HG03196 (cell line): ENCODE data around the gene LANCL1.
"Not testable (repeated sequence)": the region's sequence is repeated elsewhere in the genome, so short reads cannot be mapped to it uniquely, and the experiment has no call there.

ENCODE experiments used
- ATAC-seq: cut with Tn5 transposase; IDR thresholded peaks from one replicate; pipeline ENCODE4 v1.9.1; 2021; ENCODE audit not compliant: unreplicated experiment

Gene LANCL1

DNA sequence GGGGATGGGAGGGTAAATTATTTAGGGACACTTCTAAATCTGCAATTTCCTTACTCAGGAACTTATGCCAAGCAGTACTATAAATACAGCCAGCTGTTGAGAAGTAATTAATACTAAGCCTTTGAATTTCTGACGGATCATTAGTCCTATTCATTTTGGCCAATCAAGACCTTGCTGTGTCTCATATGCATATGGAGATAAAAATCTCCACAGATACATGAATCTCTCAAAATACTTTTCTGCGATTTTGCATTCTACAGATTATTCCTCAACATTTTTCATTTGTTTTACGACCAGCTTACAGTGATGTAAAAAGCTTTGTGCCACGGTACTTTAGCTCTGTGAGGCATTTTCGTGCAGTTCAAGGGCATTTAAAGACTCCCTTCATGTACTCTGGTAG is 16.7 kb downstream of the LANCL1 start:
- ATAC-seq, result peak; percentile 8

DNA sequence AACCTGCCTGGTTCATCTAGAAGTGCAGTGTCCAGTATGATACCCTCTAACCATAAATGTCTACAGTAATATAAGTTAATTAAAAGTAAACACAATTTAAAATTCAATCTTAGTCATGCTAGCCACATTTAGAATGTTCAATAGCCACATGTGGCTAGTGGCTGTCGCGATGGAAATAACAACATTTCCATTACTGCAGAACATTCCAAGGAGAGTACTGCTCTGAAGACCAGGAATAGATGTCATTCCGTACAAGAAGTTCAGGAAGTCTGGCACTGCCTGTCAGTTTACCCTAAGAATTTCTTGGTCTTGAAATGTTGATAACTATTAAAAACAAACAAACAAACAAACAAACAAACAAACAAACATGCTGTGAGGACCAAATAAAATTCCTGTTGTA is 17.2 kb downstream of the LANCL1 start:
- no peak for ATAC-seq

DNA sequence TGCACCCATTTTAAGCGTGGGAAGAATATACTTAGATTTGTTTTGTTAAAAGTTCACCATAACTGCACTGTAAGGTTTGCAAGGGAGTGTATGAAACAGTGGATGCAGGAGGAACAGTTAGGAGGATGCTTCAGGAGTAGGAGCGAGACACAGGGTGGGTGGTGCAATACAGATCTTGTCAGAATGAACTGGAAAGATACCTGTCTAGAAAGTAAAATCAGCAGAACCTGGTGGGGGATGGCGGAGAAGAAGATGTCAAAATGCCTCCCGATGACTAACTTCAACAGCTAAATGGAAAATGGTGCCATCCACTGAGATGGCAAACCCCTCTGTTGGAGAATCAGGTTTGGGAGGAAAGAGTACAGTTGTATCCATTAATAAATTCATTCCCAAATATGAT is 18.2 kb downstream of the LANCL1 start:
- ATAC-seq, result no peak

- no peak for ATAC-seq
Observed at GRCh38 chr2:210456571-210456970, 20.0 kb downstream of the LANCL1 start.

DNA sequence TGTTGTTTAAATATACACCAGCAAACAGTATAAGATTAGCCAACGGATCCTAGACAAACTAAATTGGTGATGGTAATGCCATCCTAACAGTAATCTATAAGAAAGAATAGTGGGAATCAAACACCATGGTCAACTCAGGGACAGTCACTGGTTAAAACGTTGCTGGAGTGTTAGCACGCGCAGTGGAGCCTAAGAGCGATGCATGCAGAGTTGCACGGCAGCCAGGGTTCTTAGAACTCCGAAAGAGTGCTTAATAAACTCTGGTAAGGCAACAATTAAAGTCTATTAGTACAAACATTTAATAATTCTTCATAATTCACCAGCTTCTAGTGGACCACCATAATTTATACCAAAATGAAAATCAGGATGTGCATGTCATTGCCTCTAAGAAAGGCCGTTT is 22.2 kb downstream of the LANCL1 start:
- no peak for ATAC-seq

DNA sequence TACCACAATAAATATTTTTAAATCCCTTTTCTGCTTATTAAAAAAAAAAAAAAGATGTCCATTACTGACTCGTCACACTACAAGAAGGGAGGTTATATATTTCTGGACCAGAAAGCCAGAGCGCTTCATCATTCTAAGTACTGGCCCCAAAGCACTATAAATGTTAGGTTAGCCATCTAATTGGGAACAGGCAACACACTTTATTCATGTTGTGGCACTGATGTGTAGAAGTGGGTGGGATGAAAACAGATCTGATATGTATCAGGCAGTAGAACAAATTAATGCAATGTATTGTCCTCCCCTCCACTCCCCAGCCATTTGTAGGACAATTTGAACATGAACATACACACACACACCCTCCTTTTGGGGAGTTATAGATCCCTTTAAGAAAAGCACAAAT is 24.4 kb downstream of the LANCL1 start:
- ATAC-seq, result no peak

DNA sequence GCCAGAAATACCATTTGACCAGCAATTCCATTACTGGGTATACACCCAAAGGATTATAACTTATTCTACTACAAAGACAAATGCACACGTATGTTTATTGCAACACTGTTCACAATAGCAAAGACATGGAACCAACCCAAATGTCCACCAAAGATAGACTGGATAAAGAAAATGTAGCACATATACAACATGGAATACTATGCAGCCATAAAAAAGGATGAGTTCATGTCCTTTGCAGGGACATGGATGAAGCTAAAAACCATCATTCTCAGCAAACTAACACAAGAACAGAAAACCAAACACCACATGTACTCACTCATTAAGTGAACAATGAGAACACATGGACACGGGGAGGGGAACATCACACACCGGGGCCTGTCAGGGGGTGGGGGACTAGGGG is 25.6 kb downstream of the LANCL1 start:
- ATAC-seq, result not testable (repeated sequence)

DNA sequence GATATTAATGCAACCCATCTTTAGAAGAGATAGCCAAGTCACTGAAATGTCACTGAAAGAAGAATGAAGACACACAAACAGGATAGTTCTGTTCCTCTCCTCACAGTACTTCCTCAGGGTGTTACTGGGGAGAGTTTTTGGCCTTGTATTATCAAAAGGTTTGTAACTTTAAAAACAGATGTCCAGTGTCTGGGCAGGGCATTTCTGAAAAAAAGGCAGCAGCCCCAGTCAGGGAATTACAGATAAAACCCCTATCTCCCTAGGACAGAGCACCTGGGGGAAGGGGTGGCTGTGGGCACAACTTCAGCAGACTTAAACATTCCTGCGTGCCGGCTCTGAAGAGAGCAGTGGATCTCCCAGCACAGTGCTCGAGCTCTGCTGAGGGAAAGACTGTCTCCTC is 30.8 kb downstream of the LANCL1 start:
- ATAC-seq, result no peak

- no peak for ATAC-seq
Observed at GRCh38 chr2:210445116-210445707, 31.3 kb downstream of the LANCL1 start.

DNA sequence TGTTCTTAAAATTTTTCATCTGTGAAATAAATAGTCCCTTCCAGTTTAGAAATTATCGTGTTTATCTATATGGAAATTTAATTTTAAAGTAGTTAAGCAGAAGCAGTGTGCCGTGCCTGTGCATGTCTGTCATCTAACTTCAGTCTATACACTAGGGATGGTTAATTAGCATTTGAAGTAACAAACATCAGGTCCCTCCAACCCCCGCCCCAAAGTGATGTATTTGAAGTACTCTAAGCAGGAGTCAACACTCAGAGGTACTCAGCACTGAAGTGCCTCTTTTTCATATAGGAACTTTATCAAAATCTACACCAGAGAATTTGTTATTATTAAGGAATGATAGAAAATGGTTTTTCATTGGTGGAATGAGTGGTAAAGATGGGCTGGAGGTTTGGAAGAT is 33.0 kb downstream of the LANCL1 start:
- no peak for ATAC-seq

- no peak for ATAC-seq
Observed at GRCh38 chr2:210442878-210443277, 33.7 kb downstream of the LANCL1 start.

DNA sequence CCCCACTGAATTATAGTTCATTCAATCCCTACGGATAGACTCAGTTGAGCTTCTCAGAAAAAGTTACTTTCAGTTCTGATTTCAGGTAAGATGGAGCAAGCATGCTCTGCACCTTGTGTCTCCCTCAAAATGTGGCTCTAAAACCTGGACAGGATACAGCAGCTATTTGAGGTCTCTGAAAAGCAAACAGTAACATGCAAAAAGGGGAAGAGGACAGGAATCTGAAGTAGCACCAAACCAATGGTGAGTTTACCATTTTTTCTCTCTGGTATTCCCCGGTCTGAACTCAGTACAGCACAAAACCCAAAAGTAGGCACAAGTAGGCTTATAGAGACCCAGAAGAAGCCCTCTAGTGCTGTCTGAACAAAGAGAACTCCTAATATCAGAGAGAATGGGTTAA is 34.1 kb downstream of the LANCL1 start:
- no peak for ATAC-seq

DNA sequence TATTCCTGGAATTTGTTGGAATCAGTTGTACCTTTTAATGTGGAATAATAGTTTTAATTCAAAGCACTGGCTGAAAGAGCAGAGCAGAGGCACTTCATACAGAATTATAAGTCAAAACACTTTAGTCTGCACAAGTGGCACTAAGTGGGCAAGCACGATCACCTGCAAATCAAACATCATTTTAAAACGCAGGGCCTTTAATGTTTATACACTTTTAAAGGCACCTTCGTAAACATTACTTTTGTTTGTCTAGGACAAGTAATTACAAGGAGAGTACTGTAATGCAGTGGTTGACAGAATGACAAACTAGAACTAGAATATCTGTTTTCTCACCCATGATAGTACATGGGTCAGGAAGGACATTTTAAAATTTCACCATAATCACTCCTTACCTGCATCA is 36.4 kb downstream of the LANCL1 start:
- no peak for ATAC-seq

- ATAC-seq, result no peak
Observed at GRCh38 chr2:210435439-210435838, 41.1 kb downstream of the LANCL1 start.

DNA sequence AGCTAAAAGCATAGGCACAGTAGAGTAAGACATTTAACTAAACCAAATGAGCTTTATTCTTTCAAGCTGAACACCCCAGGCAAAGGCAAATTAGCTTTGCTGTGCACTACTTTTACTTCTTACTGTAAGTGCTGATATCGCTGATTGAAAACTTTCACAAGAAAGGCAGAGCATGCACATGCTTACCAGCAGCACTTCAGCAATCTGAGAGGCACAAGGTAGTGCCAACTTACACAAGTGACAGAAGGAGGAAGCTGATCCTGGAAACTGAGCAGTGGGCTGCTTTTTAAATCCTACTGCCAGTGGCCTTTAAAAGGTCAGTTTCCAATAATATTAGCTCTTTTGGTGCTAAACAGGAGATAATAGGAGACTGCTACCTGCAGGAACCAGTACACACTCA is 43.9 kb downstream of the LANCL1 start:
- ATAC-seq, result no peak

DNA sequence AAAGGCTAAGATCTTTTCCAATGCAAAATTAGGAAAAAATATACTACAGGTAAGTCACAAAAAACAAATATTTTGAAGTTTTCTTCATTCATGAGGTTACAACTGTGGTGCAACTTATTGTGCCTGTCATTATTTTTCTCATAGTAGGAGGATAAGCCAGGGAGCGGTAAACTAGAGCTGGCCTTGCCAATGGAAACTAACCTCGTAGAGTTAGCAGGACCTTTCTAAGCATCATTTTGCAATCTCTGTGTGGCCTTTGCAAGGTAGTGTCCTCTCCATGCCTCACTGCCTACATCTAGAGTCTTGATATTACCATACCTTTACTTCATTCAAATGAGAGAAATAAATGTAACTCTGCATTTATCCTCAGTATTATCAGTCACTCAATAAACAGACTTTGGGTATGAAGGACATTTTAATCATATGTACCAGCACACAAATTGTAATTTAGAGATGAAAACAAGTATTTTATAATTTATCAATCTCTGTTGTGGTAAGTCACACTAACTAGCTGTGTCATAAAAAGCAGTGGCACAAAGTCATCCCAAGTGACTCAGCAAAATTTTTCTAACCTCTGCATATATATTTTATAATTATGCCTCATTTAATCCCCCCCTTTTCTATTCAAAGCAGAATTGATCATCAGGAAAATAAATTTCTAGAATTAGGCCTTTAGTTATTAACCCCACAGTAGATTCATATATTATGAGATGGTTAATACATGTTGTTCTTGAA is 47.0 kb downstream of the LANCL1 start:
- no peak for ATAC-seq

- ATAC-seq, result no peak
Observed at GRCh38 chr2:210428393-210429179, 48.0 kb downstream of the LANCL1 start.

GRCh38 chr2:210427309-210427708 is 49.2 kb downstream of the LANCL1 start:
- ATAC-seq, result not testable (repeated sequence)

- no peak for ATAC-seq
Observed at GRCh38 chr2:210422366-210422765, 54.2 kb downstream of the LANCL1 start.

GRCh38 chr2:210421916-210422315 is 54.6 kb downstream of the LANCL1 start:
- ATAC-seq, result no peak

DNA sequence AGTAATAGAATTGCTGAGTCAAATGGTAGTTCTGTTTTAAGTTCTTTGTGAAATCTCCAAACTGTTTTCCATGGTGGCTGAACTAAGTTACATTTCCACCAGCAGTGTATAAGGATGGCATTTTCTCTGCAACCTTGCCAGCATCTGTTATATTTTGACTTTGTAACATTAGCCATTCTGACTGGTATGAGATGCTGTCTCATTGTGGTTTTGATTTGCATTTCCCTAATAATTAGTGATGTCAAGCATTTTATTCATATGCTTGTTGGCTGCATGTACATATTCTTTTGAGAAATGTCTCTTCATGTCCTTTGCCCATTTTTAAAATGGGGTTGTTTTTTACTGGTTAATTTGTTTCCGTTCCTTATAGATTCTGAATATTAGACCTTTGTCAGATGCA is 63.9 kb downstream of the LANCL1 start:
- ATAC-seq, result no peak

DNA sequence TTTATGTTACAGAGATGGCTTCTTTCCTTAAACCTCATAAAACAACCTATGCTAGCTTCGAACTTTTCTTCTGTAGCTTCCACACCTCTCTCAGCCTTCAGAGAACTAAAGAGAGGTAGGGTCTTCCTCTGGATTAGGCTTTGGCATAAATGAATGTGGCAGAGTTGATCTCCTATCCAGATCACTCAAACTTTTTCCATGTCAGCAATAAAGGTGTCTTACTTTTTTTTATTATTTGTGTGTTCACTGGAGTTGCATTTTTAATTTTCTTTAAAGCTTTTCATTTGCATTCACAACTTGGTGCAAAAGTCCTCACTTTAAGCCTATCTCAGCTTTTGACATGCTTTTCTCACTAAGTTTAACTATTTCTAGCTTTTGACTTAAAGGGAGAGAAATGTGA is 66.0 kb downstream of the LANCL1 start:
- ATAC-seq, result no peak
